ENCODE results near the gene ZNF436.
"Not testable (repeated sequence)": the region's sequence is repeated elsewhere in the genome, so short reads cannot be mapped to it uniquely, and the experiment has no call there.

The ZNF436 gene

DNA sequence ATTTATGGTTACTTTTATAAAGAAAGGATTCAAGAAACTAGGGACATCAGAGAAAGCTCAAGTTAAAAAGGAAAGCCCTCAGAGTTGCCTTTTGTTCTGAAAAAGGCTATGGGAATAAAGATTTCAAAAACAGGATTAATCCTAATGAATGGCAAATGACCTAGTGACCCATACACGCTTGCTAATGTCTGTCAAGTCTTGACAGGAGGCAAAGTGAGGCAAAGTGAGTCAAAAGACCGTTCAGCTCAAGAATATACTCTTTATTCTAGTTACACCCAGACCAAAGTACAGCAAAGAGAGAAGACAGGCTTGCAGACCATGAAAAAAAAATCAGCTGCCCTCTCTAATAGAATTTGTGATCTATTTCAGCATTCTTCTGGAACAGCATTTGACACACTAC, 3.5 kb downstream of the ZNF436 start:
- no peak for DNase-seq

DNA sequence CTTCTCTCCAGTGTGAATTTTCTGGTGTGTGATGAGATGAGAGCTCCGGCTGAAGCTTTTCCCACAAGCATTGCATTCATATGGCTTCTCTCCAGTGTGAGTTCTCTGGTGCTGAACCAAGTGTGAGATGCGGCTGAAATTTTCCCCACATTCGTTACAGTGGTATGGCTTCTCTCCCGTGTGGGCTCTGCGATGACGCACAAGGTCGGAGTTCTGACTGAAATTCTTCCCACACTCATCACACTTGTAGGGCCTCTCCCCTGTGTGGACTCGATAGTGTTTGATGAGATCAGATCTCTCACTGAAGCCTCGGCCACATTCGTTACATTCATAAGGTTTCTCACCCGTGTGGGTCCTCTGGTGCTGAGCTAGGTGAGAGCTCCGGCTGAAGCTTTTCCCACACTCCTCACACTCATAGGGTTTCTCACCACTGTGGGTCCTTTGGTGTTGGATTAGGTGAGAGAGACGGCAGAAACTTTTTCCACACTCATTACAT, 7.4 kb downstream of the ZNF436 start:
- peak; percentile 29 for DNase-seq

DNA sequence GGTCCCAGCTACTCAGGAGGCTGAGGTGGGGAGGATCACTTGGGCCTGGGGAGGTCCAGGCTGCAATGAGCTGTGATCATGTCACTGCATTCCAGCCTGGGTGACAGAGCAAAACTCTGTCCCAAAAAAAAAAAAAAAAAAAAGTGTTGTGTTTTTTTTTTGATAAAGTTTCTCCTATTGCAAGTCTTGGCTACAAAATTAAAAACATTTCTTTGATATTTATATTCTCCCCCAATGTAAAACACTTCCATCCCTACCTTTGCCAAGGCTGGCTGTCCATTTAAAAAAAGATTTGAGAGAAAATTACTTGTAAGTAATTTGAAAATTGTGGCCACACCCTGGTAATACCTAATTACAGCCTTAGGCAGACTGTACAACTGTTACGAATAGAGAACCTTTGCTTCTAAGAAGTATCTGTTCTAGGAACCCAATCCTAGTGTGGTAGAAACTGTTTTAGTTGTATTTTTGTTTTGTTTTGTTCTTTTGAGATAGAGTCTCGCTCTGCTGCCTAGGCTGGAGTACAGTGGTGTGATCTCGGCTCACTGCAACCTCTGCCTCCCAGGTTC, 11.2 kb downstream of the ZNF436 start:
- no peak for DNase-seq

DNA sequence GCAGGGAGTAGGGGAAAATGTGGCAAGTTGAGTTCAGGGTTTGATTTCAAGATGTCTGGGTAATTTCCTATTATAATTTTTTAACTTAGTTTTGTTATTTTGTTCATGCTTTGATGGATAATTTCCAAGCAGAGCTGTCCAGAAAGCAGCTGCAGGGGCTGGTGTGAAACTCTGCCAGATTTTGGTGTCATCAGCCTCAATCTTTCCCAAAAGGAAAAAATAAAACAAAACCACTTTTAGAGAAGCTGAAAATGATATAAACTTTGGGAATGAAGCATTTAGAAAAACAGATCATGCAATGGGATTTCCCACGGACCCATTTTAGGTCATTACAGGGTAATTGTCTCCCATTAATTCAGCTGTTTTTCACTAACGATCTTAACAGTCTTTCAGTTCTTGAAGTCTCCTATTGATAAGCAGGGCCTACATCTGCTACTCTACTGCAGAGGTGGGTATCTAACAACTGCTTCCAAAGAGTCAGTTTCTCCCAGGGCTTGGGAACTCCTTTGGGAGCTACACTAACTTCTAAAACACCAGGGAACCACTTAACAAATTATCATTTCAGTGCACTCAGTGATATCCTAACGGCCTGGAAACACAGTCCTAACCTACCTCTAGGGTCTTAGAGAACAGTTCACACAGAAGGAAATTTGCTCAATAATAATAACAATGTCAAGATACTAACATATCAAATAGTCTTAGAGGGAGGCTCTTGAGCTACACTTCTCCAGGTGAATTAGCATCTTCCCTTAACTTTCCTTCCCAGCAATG, 12.3 kb downstream of the ZNF436 start:
- no peak for DNase-seq

DNA sequence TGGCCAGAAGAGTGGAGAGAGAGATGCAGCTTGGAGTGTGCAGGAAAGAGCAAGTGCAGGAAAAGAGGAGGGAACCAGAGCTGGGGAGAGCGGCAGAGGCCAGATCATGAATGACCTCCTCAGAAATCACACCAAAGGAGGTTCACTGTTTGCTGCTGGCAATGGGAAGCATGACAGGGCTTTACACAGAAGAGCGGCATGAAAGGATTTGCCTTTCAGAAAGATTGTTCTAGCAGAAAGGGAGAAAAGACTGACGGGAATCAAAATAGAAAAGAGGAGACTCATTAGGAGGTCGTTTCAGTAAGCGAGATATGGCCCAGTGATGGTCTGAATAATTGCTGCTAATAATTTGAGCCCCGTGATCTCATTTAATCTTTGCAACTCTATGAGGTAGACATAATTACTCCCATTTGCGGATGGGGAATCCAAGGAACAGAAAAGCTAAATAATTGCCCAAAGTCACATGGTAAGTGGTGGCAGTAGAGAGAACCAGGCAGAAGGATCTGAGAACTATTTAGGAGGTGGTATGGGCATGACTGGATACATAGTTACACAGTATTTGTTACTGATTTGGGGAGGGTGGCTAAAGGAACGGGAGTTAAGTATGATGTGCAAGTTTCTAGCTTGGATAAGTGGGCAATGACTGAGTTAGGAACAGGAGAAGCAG, 13.0 kb downstream of the ZNF436 start:
- no peak for DNase-seq

DNA sequence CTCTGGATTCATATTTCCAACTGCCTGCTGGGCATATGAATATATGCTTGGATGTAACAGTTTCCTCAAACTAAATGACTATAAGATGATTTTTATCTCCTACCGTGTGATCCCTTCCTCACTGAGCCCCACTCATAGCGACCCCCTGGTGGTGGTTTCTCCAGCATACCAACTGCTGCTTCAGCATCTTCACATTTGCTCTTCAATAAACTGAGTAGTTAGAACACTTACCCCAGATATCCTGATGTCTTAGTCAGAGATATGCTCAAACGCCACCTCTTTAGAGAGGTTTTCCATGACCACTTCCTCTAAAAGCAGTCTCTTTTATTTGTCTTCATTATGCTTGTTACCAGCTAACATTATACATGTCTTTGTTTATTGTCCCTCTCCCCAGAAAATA, 15.4 kb downstream of the ZNF436 start:
- DNase-seq: peak; percentile 56

DNA sequence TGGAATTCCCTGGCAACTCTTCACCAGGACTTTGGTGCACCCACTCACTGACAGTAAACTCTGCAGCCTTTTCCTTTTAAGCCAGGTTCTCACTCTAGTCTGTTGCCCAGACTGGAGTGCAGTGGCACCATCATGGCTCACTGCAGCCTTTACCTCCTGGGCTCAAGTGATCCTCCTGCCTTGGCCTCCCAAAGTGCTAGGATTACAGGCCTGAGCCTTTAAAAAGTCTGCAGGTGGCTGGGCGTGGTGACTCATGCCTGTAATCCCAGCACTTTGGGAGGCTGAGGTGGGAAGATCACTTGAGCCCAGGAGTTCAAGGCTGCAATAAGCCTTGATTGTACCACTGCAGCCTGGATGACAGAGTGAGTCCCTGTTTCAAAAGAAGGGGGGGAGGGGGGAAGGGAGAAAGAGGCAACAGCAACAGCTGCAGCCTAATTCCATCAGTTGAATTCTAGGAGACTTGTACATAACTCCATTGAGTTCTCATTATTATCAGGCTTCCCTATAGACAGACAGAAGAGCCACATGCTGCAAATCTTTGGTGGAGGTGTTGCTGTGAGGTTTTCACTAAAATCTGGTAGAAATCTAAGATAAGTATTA, 17.4 kb downstream of the ZNF436 start:
- no peak for DNase-seq

DNA sequence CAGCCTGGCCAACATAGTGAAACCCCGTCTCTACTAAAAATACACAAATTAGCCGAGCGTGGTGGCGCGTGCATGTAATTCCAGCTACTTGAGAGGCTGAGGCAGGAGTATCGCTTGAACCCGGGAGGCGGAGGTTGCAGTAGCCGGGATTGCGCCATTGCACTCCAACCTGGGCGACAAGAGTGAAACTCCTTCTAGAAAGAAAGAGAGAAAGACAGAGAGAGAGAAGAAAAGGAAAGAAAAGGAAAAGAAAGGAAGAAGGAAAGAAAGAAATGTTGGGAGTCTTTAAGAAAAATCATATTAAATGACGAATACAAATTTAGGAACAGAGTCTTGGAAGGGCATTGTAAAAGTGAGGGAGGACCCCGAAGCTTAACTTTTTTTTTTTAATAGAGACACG, 23.7 kb downstream of the ZNF436 start:
- no peak for DNase-seq

DNA sequence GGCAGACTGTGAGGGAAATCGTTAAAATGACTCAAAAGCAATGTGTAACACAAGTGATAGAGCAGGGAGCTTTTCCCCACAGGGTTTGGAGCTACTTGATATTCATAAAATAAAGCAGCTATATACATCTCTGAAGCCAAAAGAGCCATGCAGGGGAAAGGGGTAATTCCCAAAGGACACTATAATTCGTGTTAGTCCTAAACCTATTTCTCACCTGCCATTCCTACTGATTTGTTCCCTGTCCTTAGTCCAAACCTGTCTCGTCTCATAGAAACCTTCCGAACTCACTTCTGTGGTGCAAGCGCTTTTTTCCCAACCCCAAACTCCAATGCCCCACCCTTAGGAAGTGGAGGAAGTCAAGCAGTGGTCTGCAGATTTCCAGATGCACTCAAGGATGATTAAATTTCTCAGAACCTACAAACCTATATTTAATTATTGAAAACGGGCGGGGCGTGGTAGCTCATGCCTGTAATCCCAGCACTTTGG, 24.6 kb downstream of the ZNF436 start:
- DNase-seq: no peak

DNA sequence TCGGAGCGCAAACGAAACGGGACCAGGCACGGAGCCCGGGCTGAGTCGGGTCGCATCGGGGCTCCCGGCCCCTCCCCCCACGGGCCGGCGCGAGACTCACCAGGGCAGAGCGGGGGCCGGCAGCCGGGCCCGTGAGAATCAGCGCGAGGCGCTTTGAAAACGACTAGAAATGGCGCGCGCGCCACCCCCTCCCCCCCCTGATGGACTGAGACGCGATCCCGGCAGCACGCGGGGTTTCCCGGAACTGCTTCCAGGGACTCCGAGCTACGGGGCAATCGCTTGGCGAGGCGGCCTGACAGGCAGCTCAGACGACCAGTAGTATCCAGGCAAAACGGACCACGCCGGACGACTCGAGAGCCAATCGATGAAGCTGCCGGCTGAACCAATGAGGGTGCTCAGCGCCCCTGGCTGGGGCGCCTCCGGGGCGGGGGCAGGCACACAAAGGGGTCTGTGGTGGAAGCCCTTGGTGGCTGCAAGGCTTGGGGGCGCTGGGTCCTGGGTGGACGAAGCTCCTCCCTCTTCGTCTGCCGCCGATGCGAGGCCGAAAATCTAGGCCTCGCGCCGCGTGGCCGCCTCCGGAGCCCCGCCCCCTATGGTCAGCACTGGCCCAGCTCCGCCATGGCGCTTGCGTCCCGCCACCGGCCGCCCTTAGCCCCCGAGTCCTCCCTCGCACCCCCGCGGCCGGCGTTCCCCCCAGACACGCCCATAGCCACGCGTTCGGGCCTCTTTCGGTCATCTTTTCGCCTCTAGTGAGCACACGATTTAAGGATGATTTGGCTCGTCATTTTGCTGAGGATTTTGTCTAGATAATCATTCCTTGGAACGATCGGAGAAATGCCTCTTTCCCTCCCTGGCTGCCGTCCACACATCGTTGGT, 25.3 kb downstream of the ZNF436 start, which contains the start of gene HNRNPR:
Gene HNRNPR (minus strand): TSS at position 174 of the 876 bp plus-strand sequence. CDS start 3,276 bp downstream, outside the sequence.
- DNase-seq: peak; percentile 100

DNA sequence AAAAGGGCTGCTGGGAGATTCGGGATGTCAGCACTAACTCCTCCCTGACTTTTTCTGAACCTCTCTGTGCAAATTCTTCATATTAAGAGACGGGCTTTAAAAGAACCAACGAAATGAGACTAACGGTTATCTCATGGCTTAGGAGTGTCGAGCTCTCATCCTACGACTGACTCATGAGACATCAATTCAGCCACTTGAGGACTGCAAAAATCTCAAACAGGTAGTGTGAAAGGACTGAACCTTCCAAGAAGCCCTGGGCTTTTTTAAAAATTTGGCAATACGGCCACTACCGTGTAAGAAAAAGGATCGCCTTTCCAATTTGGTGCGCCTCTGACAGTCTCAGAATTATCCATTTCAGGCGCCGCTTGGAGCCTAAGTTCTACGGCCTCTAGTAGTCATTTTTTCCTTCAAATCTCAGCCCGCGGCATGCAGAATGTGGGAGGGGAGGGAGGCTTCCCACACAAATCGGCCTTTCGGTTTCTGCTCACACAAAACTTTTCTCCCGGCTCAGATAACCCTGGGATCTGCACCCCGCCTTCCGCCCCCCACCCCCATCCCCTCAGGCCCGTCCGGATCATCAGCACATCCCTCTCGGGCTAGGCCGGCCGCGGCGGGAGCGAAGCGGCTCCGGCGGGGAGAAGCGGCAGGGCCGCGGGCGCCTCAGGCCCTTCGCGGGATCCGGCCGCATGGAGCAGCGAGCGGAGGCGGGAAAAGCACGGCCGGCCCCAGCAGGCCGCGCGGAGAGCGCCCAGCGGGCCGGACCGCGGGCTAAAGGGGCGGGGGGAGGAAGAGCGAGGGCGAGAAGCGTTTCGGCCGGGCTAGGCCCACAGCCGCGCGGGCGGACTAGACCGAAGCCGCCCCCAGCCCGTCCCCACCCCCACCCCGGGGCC, 26.2 kb downstream of the ZNF436 start:
- DNase-seq: peak; percentile 69

DNA sequence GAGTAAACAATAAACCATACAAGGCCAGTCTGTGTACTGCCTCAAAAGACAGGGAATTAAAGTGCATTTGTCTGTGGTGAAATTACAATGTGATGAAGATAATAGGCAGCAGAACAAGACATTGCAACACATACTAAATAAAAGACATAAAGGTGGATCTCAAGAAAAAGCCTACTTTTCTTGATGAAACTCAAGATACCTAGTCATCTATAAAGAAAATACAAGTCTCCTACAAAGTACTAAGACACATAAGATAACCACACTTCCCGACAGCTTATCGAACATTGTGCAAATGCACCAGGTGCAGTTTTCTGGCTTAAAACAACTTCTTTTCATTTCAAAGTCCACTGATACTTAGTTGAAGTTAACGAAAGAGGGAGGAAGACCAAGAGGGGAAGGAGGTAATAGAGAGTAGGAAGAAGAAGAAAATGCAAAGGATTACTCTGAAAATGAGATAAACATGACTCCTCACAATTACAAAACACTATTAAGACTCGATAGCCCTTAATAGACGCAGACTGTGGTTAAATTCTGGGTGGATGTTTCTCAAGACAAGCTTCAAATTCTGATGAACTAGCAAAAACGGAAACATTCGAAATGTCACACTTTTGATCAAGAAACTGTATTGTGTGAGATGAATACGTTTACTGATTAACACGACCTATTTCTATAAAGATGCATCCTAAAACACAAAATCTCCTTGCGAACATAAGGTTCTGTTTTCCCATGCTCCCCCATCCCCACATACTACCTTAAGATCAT, 27.5 kb downstream of the ZNF436 start:
- DNase-seq: peak; percentile 55

DNA sequence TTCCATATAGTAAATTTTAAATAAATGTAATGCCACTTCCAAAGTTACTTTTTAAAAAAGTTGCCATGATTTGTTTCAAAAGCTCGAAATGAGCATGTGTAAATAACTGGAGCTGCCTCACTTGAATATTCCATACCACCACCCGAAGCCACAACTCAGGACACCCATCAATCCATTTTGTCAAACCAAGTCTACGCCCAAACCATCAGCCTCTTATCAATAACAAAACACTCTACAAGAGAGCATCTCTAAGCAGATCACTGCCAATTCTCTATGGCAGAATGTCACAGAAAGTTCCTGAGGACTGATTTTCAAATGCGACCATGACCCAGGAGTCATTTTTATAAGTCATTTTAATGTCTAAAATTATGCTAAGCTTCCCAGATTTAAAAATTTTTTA, 30.0 kb downstream of the ZNF436 start:
- DNase-seq: peak; percentile 23

DNA sequence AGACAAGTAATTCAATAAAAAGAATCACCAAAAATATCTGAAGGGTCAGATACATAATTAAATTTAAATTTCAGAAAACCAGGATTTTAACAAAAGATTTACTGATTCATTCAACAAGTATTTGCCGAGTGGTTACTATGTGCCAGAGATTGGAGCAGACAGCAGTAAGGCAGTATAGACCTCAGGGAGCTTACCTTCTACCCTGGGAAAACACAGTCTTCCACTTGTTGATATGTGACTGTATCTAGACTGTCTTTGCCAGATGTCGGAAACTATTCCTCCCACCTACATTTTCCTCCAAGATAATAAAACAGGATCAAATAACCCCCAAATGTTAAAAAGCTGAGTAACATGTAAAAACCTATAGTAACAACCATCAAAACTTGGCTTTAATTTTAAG, 31.8 kb downstream of the ZNF436 start:
- no peak for DNase-seq

DNA sequence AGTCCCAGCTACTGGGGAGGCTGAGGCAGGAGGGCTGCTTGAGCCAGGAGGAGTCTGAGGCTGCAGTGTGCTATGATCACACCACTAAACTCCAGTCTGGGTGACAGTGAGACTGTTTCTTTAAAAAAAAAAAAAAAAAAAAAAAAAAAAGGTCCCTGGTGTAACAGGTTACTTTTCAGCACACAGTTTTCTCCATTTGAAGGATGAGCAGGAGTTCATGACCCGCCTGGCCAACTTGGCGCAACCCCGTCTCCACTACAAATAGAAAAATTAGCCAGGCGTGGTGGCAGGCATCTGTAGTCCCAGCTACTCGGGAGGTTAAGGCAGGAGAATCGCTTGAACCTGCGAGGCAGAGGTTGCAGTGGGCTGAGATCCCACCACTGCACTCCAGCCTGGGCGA, 37.9 kb downstream of the ZNF436 start:
- DNase-seq: no peak

DNA sequence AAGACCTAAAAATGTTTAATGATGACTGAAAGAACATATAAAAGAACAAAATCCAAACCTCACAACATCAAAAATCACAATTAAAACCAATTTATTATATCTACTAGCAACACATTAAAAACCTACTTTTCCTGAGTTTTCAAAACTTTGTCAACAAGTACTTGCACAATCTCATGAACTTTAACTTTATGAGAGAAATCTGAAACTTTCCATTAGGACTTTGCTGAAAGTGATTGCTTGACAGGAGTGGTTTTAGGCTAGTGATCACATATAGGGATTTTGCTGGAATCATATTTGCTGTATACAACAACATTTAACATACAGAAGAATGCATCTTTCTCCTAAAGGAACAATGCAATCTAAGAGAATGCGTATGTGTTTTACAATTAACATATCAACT, 38.8 kb downstream of the ZNF436 start:
- no peak for DNase-seq

DNA sequence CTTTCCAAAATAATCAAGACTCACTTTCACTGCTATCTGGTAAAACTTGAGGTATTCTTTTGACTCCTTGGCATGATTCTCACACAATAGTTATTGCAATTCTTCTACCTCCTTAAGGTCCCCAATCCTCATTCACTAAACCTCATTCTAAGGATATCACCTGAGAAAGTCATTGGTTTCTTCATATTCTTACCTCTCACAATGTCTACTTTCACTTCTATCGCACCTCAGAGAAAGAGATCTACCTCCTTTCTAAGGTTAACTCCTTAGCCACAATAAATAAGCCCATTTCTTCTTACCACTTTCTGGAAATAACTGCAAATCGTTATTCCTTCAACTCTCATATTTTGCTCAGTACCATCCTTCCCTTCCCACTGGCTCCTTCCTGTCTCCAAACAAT, 44.2 kb downstream of the ZNF436 start:
- DNase-seq: no peak

DNA sequence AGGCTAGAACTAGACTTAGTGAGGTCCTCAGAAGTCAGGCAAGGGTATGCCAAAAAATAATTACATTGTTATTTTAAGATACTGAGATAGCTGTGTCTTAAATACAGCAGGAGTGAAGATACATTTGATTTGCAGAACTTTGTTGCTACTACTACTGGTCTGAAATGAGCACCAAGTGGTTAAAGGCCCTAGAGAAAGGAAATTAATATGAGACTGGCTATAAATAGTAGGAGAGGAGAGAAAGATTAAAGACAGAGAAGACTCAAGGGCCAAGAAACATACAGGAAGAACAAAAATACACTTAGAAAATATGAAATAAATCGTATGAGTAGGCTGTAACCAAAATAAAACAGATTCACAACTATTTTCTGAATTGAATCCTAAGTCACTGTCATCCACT, 46.9 kb downstream of the ZNF436 start:
- DNase-seq: no peak

DNA sequence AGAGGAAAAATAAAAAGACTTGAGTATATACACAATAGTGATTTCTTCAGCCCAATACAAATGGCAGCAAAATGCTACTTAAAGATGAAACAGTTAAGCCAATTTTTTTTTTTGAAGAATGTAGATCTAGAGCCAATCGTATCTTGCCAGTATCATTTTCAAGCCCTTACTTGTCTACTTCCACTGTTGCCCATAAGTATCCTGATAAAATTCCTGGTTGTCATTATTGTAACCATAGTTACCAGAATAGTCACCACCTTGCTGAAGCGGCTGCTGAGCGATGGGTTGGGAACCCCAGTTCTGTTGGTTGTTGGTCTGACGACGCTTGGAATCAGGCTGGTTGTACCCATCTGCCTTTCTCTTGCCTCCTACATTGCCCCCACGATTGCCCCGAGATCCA, 59.4 kb downstream of the ZNF436 start:
- not testable (repeated sequence) for DNase-seq

All from hematopoietic multipotent progenitor cell treated with erythropoietin and hydrocortisone succinate and interleukin-3 and kit ligand, for 4 days (in vitro differentiated cells).